OCI-LY7 (cell line): Measurements from ENCODE around the gene OPALIN. TPM values are rescaled to one million over a fixed set of nuclear protein-coding genes. Genes with fewer than 3 reads are reported as not detected.

Experiments used
- BruUV-seq: library from RNA; stranded (reverse); fragments of 400-500 nt; replicated peaks from 2 replicates; lab custom pipeline; 2021; lab: Mats Ljungman, UMichigan
- CTCF ChIA-PET: fragments of 300-600 bp; sonication (Branson Sonifier 250); formaldehyde crosslinking; loops from one replicate; lab custom pipeline; 2022; ENCODE audit warnings: antibody characterized with exemption; ENCODE audit not compliant: unreplicated experiment; lab: Charles Lee
- POLR2A ChIA-PET: fragments of 300-600 bp; sonication (Branson Sonifier 250); formaldehyde crosslinking; loops from one replicate; lab custom pipeline; 2022; ENCODE audit warnings: antibody characterized with exemption; lab: Charles Lee
- DNase-seq: peaks from one replicate; pipeline ENCODE4 v3.0.0-alpha.2; 2015; ENCODE audit warnings: low spot score
- H2AFZ ChIP-seq: fragments of 200-600 bp; sonication (generic), shearing (Covaris generic); 2 replicates; pipeline ENCODE4 v1.6.1; 2014; ENCODE audit warnings: mild to moderate bottlenecking, antibody characterized with exemption, low read length, moderate library complexity
- H3K27ac ChIP-seq: fragments of 200-600 bp; sonication (generic); 2 replicates; pipeline ENCODE4 v1.5.1; 2014; ENCODE audit warnings: mixed run types, low read depth, mild to moderate bottlenecking, moderate library complexity, low read length, inconsistent platforms; ENCODE audit not compliant: poor library complexity, severe bottlenecking
- H3K36me3 ChIP-seq: fragments of 200-600 bp; sonication (generic); 2 replicates; pipeline ENCODE4 v1.6.1; 2014; ENCODE audit warnings: mild to moderate bottlenecking, antibody characterized with exemption, low read length, moderate library complexity, mixed read lengths; ENCODE audit not compliant: insufficient read depth
- H3K4me1 ChIP-seq: fragments of 200-600 bp; sonication (generic); 2 replicates; pipeline ENCODE4 v1.5.1; 2014; ENCODE audit warnings: mild to moderate bottlenecking, low read length; ENCODE audit not compliant: insufficient read depth, poor library complexity, severe bottlenecking
- H3K4me2 ChIP-seq: fragments of 200-600 bp; sonication (generic); 2 replicates; pipeline ENCODE4 v1.6.1; 2014; ENCODE audit warnings: mild to moderate bottlenecking, low read length
- H3K4me3 ChIP-seq: fragments of 200-600 bp; sonication (generic); 2 replicates; pipeline ENCODE4 v1.5.1; 2014; ENCODE audit warnings: mild to moderate bottlenecking, low read depth, low read length; ENCODE audit not compliant: poor library complexity, severe bottlenecking
- H3K79me2 ChIP-seq: fragments of 200-600 bp; sonication (generic); 2 replicates; pipeline ENCODE4 v1.6.1; 2016; ENCODE audit warnings: low read depth, mild to moderate bottlenecking, low read length, moderate library complexity, mixed read lengths; ENCODE audit not compliant: insufficient read depth
- H3K9me2 ChIP-seq: fragments of 200-600 bp; sonication (generic); 2 replicates; pipeline ENCODE4 v1.6.1; 2016; ENCODE audit warnings: mild to moderate bottlenecking, low read length, mixed read lengths; ENCODE audit not compliant: insufficient read depth
- H3K9me3 ChIP-seq: fragments of 200-600 bp; sonication (generic); 2 replicates; pipeline ENCODE4 v1.6.1; 2014; ENCODE audit warnings: mild to moderate bottlenecking, mixed run types, low read length, mixed read lengths
- H4K20me1 ChIP-seq: fragments of 200-600 bp; sonication (generic); 2 replicates; pipeline ENCODE4 v1.6.1; 2014; ENCODE audit warnings: mild to moderate bottlenecking, antibody characterized with exemption, low read length, moderate library complexity, mixed read lengths; ENCODE audit not compliant: insufficient read depth
- EZH2phosphoT487 ChIP-seq: fragments of 200-600 bp; sonication (generic); IDR thresholded peaks from 2 replicates; pipeline ENCODE4 v1.6.1; 2018; ENCODE audit warnings: low read depth, borderline replicate concordance, mild to moderate bottlenecking, mixed run types, antibody characterized with exemption, low read length, moderate library complexity, mixed read lengths
- intact Hi-C: fragments of 100-400 bp; cut with micrococcal nuclease; formaldehyde crosslinking; loops from one replicate; pipeline ENCODE4 v1.10.0; 2022; ENCODE audit not compliant: unreplicated experiment
- total RNA-seq, 2 experiments: library from RNA; depleted of rRNA in 1 of 2; stranded (reverse); fragments of >200 nt in 1 of 2; shearing (Covaris generic) in 1 of 2; gene quantifications; 2 replicates each; pipeline ENCODE4 v1.2.3, GENCODE V29; 2014 to 2022
- TF ChIP-seq, protein P1 (sequence below): fragments of 200-600 bp; sonication (generic); conservative IDR thresholded peaks from 2 replicates; pipeline ENCODE4 v1.5.1; 2014; ENCODE audit warnings: mild to moderate bottlenecking, antibody characterized with exemption, low read length, moderate library complexity, mixed read lengths

Gene OPALIN
- total RNA-seq, 2 experiments from 2014 or later = not detected

GRCh38 chr10:96374639-96374984, 15.8 kb upstream of the OPALIN start:
- no peaks in the 10 kb centered on the region for H3K9me2 ChIP-seq
- H3K79me2 ChIP-seq = no peaks in the 10 kb centered on the region
- no peak overlapping the region for H3K27ac ChIP-seq
- H3K4me3 ChIP-seq = peak overlapping the region; percentile 63
- no peak for TF ChIP-seq EZH2phosphoT487
- TF ChIP-seq, protein P1, sequence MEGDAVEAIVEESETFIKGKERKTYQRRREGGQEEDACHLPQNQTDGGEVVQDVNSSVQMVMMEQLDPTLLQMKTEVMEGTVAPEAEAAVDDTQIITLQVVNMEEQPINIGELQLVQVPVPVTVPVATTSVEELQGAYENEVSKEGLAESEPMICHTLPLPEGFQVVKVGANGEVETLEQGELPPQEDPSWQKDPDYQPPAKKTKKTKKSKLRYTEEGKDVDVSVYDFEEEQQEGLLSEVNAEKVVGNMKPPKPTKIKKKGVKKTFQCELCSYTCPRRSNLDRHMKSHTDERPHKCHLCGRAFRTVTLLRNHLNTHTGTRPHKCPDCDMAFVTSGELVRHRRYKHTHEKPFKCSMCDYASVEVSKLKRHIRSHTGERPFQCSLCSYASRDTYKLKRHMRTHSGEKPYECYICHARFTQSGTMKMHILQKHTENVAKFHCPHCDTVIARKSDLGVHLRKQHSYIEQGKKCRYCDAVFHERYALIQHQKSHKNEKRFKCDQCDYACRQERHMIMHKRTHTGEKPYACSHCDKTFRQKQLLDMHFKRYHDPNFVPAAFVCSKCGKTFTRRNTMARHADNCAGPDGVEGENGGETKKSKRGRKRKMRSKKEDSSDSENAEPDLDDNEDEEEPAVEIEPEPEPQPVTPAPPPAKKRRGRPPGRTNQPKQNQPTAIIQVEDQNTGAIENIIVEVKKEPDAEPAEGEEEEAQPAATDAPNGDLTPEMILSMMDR = no peak
- no peaks in the 10 kb centered on the region for H3K9me3 ChIP-seq
- DNase-seq = no peak
- peaks cover 6% of the 10 kb centered on the region for H3K4me1 ChIP-seq
- intact Hi-C loops = loop anchor here (2.0 kb wide), 1 partner anchor 138 kb away; the partner anchor contains the start of gene TLL2
- no peaks in the 10 kb centered on the region for H3K36me3 ChIP-seq
- H4K20me1 ChIP-seq = no peaks in the 10 kb centered on the region
- H2AFZ ChIP-seq = peak overlapping the region; percentile 87; the same call in 1 of the 2 replicates
- H3K4me2 ChIP-seq = peak overlapping the region; percentile 77
- ChIA-PET CTCF (interaction anchor here (0.6 kb wide), 2 partner anchors 145 to 893 kb away, joined by 8 to 14 read pairs; no protein-coding TSS in a partner anchor), POLR2A (interaction anchor here (0.5 to 1.9 kb wide), 5 partner anchors 20 to 357 kb away, joined by 3 to 4 read pairs (median 3); no protein-coding TSS in a partner anchor)
- no TSS peak for BruUV-seq

DNA sequence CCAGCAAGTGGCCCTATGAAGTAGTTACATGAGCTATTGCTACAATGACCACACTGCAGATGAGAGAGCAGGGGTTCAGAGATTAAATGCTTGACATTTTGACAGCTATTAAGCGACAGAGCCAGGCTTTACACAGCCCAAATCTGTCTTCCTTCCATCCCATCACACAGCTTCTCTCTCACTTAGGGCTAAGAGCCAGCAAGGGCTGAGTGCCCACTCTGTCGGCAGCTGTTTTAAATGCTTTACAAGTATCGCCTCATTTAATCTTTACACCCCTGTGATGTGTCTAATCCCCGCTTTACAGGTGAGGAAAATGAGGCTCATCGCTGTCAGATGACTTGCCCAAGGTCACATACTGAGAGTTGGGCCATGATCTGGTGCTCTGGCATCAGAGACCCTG, 15.2 kb upstream of the OPALIN start:
- TF ChIP-seq, protein P1 = no peak
- no peak for TF ChIP-seq EZH2phosphoT487
- Histone ChIP-seq H3K9me2 (no peaks in the 10 kb centered on the region), H3K27ac (no peak overlapping the region), H2AFZ (no peak overlapping the region), H3K4me2 (no peak overlapping the region), H3K36me3 (no peaks in the 10 kb centered on the region), H3K4me1 (peaks cover 6% of the 10 kb centered on the region), H3K79me2 (no peaks in the 10 kb centered on the region), H4K20me1 (no peaks in the 10 kb centered on the region), H3K9me3 (no peaks in the 10 kb centered on the region), H3K4me3 (no peak overlapping the region)
- no peak for DNase-seq
- intact Hi-C loops = loop anchor here (2.0 kb wide), 1 partner anchor 139 kb away; the partner anchor contains the start of gene TLL2
- BruUV-seq = no TSS peak
- ChIA-PET POLR2A (interaction anchor here (1.9 kb wide), 1 partner anchor 21 kb away, joined by 4 read pairs; no protein-coding TSS in a partner anchor), CTCF (interaction anchor here (0.6 kb wide), 1 partner anchor 893 kb away, joined by 14 read pairs; no protein-coding TSS in a partner anchor)

- Histone ChIP-seq H3K9me3 (no peaks in the 10 kb centered on the region), H3K4me2 (no peak overlapping the region), H4K20me1 (no peaks in the 10 kb centered on the region), H3K36me3 (no peaks in the 10 kb centered on the region), H2AFZ (no peak overlapping the region), H3K4me3 (no peak overlapping the region), H3K27ac (no peak overlapping the region), H3K4me1 (peaks cover 6% of the 10 kb centered on the region), H3K79me2 (no peaks in the 10 kb centered on the region), H3K9me2 (no peaks in the 10 kb centered on the region)
- ChIA-PET CTCF (interaction anchor here (0.6 kb wide), 1 partner anchor 175 kb away, joined by 3 read pairs; no protein-coding TSS in a partner anchor), POLR2A (no interaction called here)
- BruUV-seq = no TSS peak
- intact Hi-C loops = no loop called here
- TF ChIP-seq, protein P1 = no peak
- TF ChIP-seq EZH2phosphoT487 = no peak
- no peak for DNase-seq
Measured at GRCh38 chr10:96371356-96371755, 12.6 kb upstream of the OPALIN start.
